Camera-type eye (tissue), 1 donor: ENCODE results near the gene OR5H14. TPM values are rescaled to one million over a fixed set of nuclear protein-coding genes. Genes with fewer than 3 reads are reported as not detected.

Experiments used
- total RNA-seq: library from RNA; depleted of rRNA; stranded (reverse); fragments of >200 nt; gene quantifications from one replicate; pipeline ENCODE4 v1.2.3, GENCODE V29; 2014

The OR5H14 gene
- total RNA-seq: not detected

GRCh38 chr3:98147179-98147578, at the start of gene OR5H14:
TSS of gene OR5H14 (plus strand) at chr3:98147479. CDS start at chr3:98149386, 1,907 bp downstream.

GRCh38 chr3:98130421-98130820, 16.9 kb upstream of the OR5H14 start, which contains the start of gene OR5H1:
TSS of gene OR5H1 (plus strand) at chr3:98130721. CDS start at chr3:98132698, 1,977 bp downstream.

GRCh38 chr3:98166396-98166795, 19.1 kb downstream of the OR5H14 start, which contains the start of gene OR5H15:
TSS of gene OR5H15 (plus strand) at chr3:98166696. CDS start at chr3:98168700, 2,004 bp downstream.

Other genes with a start within 250 kb of the OR5H14 start
- gene RIOX2, start 175.0 kb upstream of the OR5H14 start, total RNA-seq: 59.9 TPM
- gene GABRR3, start 112.2 kb upstream of the OR5H14 start, total RNA-seq: 25.8 TPM
- gene OR5AC2, start 60.3 kb upstream of the OR5H14 start, total RNA-seq: not detected
- gene OR5H1, start 16.8 kb upstream of the OR5H14 start, total RNA-seq: not detected
- not detected for gene OR5H15, start 19.2 kb downstream of the OR5H14 start, total RNA-seq
- gene OR5H6, start 116.8 kb downstream of the OR5H14 start, total RNA-seq: not detected
- not detected for gene OR5H2, start 135.0 kb downstream of the OR5H14 start, total RNA-seq
- not detected for gene OR5K4, start 206.4 kb downstream of the OR5H14 start, total RNA-seq
- gene OR5K3, start 243.2 kb downstream of the OR5H14 start, total RNA-seq: not detected